OCI-LY7 (cell line): ENCODE results near the gene CRIP1. TPM values are rescaled to one million over a fixed set of nuclear protein-coding genes. Genes with fewer than 3 reads are reported as not detected.

Experiments
- BruUV-seq: library from RNA; stranded (reverse); fragments of 400-500 nt; replicated peaks from 2 replicates; lab custom pipeline; 2021; lab: Mats Ljungman, UMichigan
- CTCF ChIA-PET: fragments of 300-600 bp; sonication (Branson Sonifier 250); formaldehyde crosslinking; loops from one replicate; lab custom pipeline; 2022; ENCODE audit warnings: antibody characterized with exemption; ENCODE audit not compliant: unreplicated experiment; lab: Charles Lee
- POLR2A ChIA-PET: fragments of 300-600 bp; sonication (Branson Sonifier 250); formaldehyde crosslinking; loops from one replicate; lab custom pipeline; 2022; ENCODE audit warnings: antibody characterized with exemption; lab: Charles Lee
- DNase-seq: peaks from one replicate; pipeline ENCODE4 v3.0.0-alpha.2; 2015; ENCODE audit warnings: low spot score
- H2AFZ ChIP-seq: fragments of 200-600 bp; sonication (generic), shearing (Covaris generic); 2 replicates; pipeline ENCODE4 v1.6.1; 2014; ENCODE audit warnings: mild to moderate bottlenecking, antibody characterized with exemption, low read length, moderate library complexity
- H3K27ac ChIP-seq: fragments of 200-600 bp; sonication (generic); 2 replicates; pipeline ENCODE4 v1.5.1; 2014; ENCODE audit warnings: mixed run types, low read depth, mild to moderate bottlenecking, moderate library complexity, low read length, inconsistent platforms; ENCODE audit not compliant: poor library complexity, severe bottlenecking
- H3K36me3 ChIP-seq: fragments of 200-600 bp; sonication (generic); 2 replicates; pipeline ENCODE4 v1.6.1; 2014; ENCODE audit warnings: mild to moderate bottlenecking, antibody characterized with exemption, low read length, moderate library complexity, mixed read lengths; ENCODE audit not compliant: insufficient read depth
- H3K4me1 ChIP-seq: fragments of 200-600 bp; sonication (generic); 2 replicates; pipeline ENCODE4 v1.5.1; 2014; ENCODE audit warnings: mild to moderate bottlenecking, low read length; ENCODE audit not compliant: insufficient read depth, poor library complexity, severe bottlenecking
- H3K4me2 ChIP-seq: fragments of 200-600 bp; sonication (generic); 2 replicates; pipeline ENCODE4 v1.6.1; 2014; ENCODE audit warnings: mild to moderate bottlenecking, low read length
- H3K4me3 ChIP-seq: fragments of 200-600 bp; sonication (generic); 2 replicates; pipeline ENCODE4 v1.5.1; 2014; ENCODE audit warnings: mild to moderate bottlenecking, low read depth, low read length; ENCODE audit not compliant: poor library complexity, severe bottlenecking
- H3K79me2 ChIP-seq: fragments of 200-600 bp; sonication (generic); 2 replicates; pipeline ENCODE4 v1.6.1; 2016; ENCODE audit warnings: low read depth, mild to moderate bottlenecking, low read length, moderate library complexity, mixed read lengths; ENCODE audit not compliant: insufficient read depth
- H3K9me2 ChIP-seq: fragments of 200-600 bp; sonication (generic); 2 replicates; pipeline ENCODE4 v1.6.1; 2016; ENCODE audit warnings: mild to moderate bottlenecking, low read length, mixed read lengths; ENCODE audit not compliant: insufficient read depth
- H3K9me3 ChIP-seq: fragments of 200-600 bp; sonication (generic); 2 replicates; pipeline ENCODE4 v1.6.1; 2014; ENCODE audit warnings: mild to moderate bottlenecking, mixed run types, low read length, mixed read lengths
- H4K20me1 ChIP-seq: fragments of 200-600 bp; sonication (generic); 2 replicates; pipeline ENCODE4 v1.6.1; 2014; ENCODE audit warnings: mild to moderate bottlenecking, antibody characterized with exemption, low read length, moderate library complexity, mixed read lengths; ENCODE audit not compliant: insufficient read depth
- EZH2phosphoT487 ChIP-seq: fragments of 200-600 bp; sonication (generic); IDR thresholded peaks from 2 replicates; pipeline ENCODE4 v1.6.1; 2018; ENCODE audit warnings: low read depth, borderline replicate concordance, mild to moderate bottlenecking, mixed run types, antibody characterized with exemption, low read length, moderate library complexity, mixed read lengths
- intact Hi-C: fragments of 100-400 bp; cut with micrococcal nuclease; formaldehyde crosslinking; loops from one replicate; pipeline ENCODE4 v1.10.0; 2022; ENCODE audit not compliant: unreplicated experiment
- total RNA-seq, 2 experiments: library from RNA; depleted of rRNA in 1 of 2; stranded (reverse); fragments of >200 nt in 1 of 2; shearing (Covaris generic) in 1 of 2; gene quantifications; 2 replicates each; pipeline ENCODE4 v1.2.3, GENCODE V29; 2014 to 2022
- TF ChIP-seq, protein P1 (sequence below): fragments of 200-600 bp; sonication (generic); conservative IDR thresholded peaks from 2 replicates; pipeline ENCODE4 v1.5.1; 2014; ENCODE audit warnings: mild to moderate bottlenecking, antibody characterized with exemption, low read length, moderate library complexity, mixed read lengths

The CRIP1 gene
- total RNA-seq, 2 experiments from 2014 or later: 4.6 TPM; not detected in 1

DNA sequence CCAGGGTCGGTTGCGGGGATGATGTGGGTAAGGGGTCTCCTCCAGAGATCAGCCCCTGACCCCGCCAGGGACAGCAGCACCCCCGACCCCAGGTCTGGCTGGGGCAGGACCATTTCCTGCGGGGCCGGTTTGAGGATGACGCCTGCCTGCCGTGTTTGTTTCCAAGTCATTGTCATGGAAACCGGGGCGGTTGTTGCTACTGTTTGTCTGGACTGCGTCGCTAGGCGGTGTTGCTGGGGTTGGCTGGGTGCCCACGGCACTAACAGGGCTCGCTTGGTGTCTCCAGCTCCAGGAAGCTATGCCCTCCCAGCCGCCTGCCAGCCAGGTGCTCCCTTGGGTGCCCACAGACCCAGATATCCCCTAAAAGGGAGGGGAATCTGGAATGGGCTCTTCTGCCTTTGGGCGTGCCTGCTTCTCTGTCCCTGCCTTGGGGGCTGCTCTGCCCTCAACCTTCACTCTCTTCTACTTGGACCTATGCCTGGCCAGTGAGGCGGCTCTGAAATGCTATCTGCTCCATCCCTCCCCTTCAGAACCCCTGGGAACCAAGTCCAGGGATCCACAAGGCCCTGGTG lies 4.7 kb upstream of the CRIP1 start:
- Histone ChIP-seq H3K4me3 (peak overlapping the region; percentile 7), H2AFZ (no peak overlapping the region), H3K9me2 (no peaks in the 10 kb centered on the region), H3K36me3 (no peaks in the 10 kb centered on the region), H3K27ac (no peak overlapping the region), H3K4me2 (peak overlapping the region; percentile 70; the same call in 1 of the 2 replicates), H3K9me3 (no peaks in the 10 kb centered on the region), H4K20me1 (no peaks in the 10 kb centered on the region), H3K79me2 (no peaks in the 10 kb centered on the region), H3K4me1 (peaks cover 22% of the 10 kb centered on the region)
- ChIA-PET POLR2A (interaction anchor here (1.2 kb wide), 1 partner anchor 51 kb away, joined by 3 read pairs; no protein-coding TSS in a partner anchor), CTCF (interaction anchor here (0.6 kb wide), 1 partner anchor 10 kb away, joined by 17 read pairs; no protein-coding TSS in a partner anchor)
- no TSS peak for BruUV-seq
- intact Hi-C loops: loop anchor here (1.0 to 2.0 kb wide), 2 partner anchors 46 to 111 kb away; no protein-coding TSS in a partner anchor
- TF ChIP-seq EZH2phosphoT487: no peak
- TF ChIP-seq, protein P1, sequence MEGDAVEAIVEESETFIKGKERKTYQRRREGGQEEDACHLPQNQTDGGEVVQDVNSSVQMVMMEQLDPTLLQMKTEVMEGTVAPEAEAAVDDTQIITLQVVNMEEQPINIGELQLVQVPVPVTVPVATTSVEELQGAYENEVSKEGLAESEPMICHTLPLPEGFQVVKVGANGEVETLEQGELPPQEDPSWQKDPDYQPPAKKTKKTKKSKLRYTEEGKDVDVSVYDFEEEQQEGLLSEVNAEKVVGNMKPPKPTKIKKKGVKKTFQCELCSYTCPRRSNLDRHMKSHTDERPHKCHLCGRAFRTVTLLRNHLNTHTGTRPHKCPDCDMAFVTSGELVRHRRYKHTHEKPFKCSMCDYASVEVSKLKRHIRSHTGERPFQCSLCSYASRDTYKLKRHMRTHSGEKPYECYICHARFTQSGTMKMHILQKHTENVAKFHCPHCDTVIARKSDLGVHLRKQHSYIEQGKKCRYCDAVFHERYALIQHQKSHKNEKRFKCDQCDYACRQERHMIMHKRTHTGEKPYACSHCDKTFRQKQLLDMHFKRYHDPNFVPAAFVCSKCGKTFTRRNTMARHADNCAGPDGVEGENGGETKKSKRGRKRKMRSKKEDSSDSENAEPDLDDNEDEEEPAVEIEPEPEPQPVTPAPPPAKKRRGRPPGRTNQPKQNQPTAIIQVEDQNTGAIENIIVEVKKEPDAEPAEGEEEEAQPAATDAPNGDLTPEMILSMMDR: 0 out of 2 replicates have a peak, but pooled peaks have one; percentile 29
- DNase-seq: peak; percentile 80

DNA sequence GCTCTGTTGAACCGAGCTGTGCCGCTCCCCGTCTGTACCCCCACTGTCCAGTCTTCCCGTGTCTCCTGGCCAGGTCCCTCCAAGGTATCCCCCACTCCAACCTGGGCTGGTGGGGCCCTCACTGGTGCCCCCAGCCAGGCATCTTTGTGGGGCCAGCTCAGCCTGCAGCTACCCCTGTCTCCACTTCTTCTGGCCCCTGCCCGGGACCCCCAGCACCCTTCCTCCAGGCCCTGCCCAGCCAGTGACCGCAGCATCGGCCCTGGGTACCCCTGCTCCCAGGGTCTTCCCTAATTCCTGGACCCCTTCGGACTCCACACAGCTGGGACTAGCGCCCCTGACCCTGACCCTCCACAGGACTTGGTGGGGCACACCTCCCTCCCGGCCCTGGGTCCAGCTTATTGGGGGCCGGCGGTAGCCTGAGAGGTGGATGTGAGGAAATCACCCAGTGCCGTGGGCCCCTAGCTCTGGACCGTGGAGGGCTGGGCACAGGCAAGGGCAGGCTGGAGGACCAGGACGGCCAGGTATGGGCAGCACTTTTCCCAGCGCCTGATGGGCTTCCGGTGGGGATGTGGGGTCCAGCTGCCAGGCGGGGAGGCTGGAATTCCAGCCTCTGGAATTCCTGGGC lies 4.1 kb upstream of the CRIP1 start:
- H3K79me2 ChIP-seq: no peaks in the 10 kb centered on the region
- H3K9me3 ChIP-seq: no peaks in the 10 kb centered on the region
- H3K36me3 ChIP-seq: no peaks in the 10 kb centered on the region
- H3K4me1 ChIP-seq: peaks cover 28% of the 10 kb centered on the region
- no TSS peak for BruUV-seq
- no peak for DNase-seq
- no peak overlapping the region for H3K4me2 ChIP-seq
- ChIA-PET CTCF (no interaction called here), POLR2A (interaction anchor here (1.2 kb wide), 1 partner anchor 50 kb away, joined by 3 read pairs; no protein-coding TSS in a partner anchor)
- H3K9me2 ChIP-seq: no peaks in the 10 kb centered on the region
- no peak overlapping the region for H2AFZ ChIP-seq
- no peak for TF ChIP-seq EZH2phosphoT487
- TF ChIP-seq, protein P1: no peak
- no peaks in the 10 kb centered on the region for H4K20me1 ChIP-seq
- H3K4me3 ChIP-seq: no peak overlapping the region
- intact Hi-C loops: no loop called here
- no peak overlapping the region for H3K27ac ChIP-seq
